B cell (primary cell): ENCODE measurements around the gene PNMA5. TPM values are rescaled to one million over a fixed set of nuclear protein-coding genes. Genes with fewer than 3 reads are reported as not detected.

ENCODE experiments used
- ATAC-seq: fragments of 200-7000 bp; cut with Tn5 transposase; one replicate; pipeline ENCODE4 v1.10.0; 2021; ENCODE audit warnings: low read depth, mild to moderate bottlenecking, moderate number of reproducible peaks, moderate library complexity
- CTCF ChIA-PET: fragments of 350-600 bp; sonication (Branson Sonifier 250); formaldehyde crosslinking; loops from one replicate; lab custom pipeline; 2021; ENCODE audit warnings: antibody characterized with exemption, inconsistent platforms; lab: Charles Lee
- POLR2A ChIA-PET: fragments of 350-600 bp; sonication (Branson Sonifier 250); formaldehyde crosslinking; loops from one replicate; lab custom pipeline; 2021; ENCODE audit warnings: antibody characterized with exemption; lab: Charles Lee
- DNase-seq: peaks from one replicate; pipeline ENCODE4 v3.0.0; 2013
- H2AFZ ChIP-seq: 2 replicates; pipeline ENCODE4 v1.6.1; 2012; ENCODE audit warnings: mild to moderate bottlenecking, low read depth, low read length; ENCODE audit not compliant: insufficient read depth, poor library complexity, severe bottlenecking
- H3K27ac ChIP-seq, 2 donors: 1 replicate in 1 of 2; 2 replicates in 1 of 2; pipeline ENCODE4 v1.5.1; 2012 to 2013; ENCODE audit warnings: low read length in 2 of 2, mild to moderate bottlenecking in 2 of 2, moderate library complexity in 1 of 2
- H3K27me3 ChIP-seq, 4 experiments: fragments of 200-600 bp in 1 of 4; sonication (generic) in 1 of 4; replicated peaks in 1 of 4; 1 replicate in 2 of 4; 2 replicates in 2 of 4; pipeline versions ENCODE4 v1.6.1 to v1.7.0; 2013 to 2016; ENCODE audit warnings: low read length in 3 of 4, mild to moderate bottlenecking in 2 of 4, mixed read lengths in 1 of 4, moderate library complexity in 1 of 4; ENCODE audit not compliant: insufficient read depth in 4 of 4, control insufficient read depth in 3 of 4; ENCODE audit errors: control extremely low read depth in 1 of 4
- H3K36me3 ChIP-seq, 2 experiments: replicated peaks in 1 of 2; 1 replicate in 1 of 2; 2 replicates in 1 of 2; pipeline versions ENCODE4 v1.6.1 to v1.7.1; 2013; ENCODE audit warnings: low read length in 1 of 2; ENCODE audit not compliant: insufficient read depth in 2 of 2, control insufficient read depth in 1 of 2; ENCODE audit errors: control extremely low read depth in 1 of 2, extremely low read depth in 1 of 2
- H3K4me1 ChIP-seq, 2 donors: fragments of 200-600 bp in 1 of 2; sonication (generic) in 1 of 2; 1 replicate in 1 of 2; 2 replicates in 1 of 2; pipeline versions ENCODE4 v1.5.1 to v1.6.1; 2013 to 2017; ENCODE audit warnings: low read length in 2 of 2; ENCODE audit not compliant: control insufficient read depth in 2 of 2, insufficient read depth in 2 of 2
- H3K4me2 ChIP-seq: replicated peaks from 2 replicates; pipeline ENCODE3; 2012; ENCODE audit warnings: mild to moderate bottlenecking, low read depth, low read length; ENCODE audit not compliant: poor library complexity, severe bottlenecking
- H3K4me3 ChIP-seq, 5 experiments: fragments of 200-600 bp in 1 of 5; sonication (generic) in 1 of 5; 1 replicate in 3 of 5; 2 replicates in 2 of 5; pipeline versions ENCODE4 v1.5.1 to v1.7.0; 2011 to 2016; ENCODE audit warnings: low read length in 4 of 5, mild to moderate bottlenecking in 4 of 5, low read depth in 2 of 5, control low read depth in 1 of 5, moderate library complexity in 1 of 5; ENCODE audit not compliant: insufficient read depth in 1 of 5; ENCODE audit errors: control extremely low read depth in 1 of 5, extremely low read depth in 1 of 5
- H3K79me2 ChIP-seq: fragments of 200-600 bp; sonication (generic); one replicate; pipeline ENCODE4 v1.6.0; 2016; ENCODE audit warnings: low read length; ENCODE audit not compliant: control insufficient read depth, insufficient read depth
- H3K9ac ChIP-seq: fragments of 200-600 bp; sonication (generic); 2 replicates; pipeline ENCODE4 v1.6.1; 2017; ENCODE audit warnings: mild to moderate bottlenecking, low read length, moderate library complexity
- H3K9me3 ChIP-seq, 3 donors: one replicate each; pipeline versions ENCODE4 v1.6.1 to v1.7.1; 2013; ENCODE audit warnings: low read length in 2 of 3; ENCODE audit not compliant: control insufficient read depth in 2 of 3, insufficient read depth in 1 of 3; ENCODE audit errors: control extremely low read depth in 1 of 3
- H4K20me1 ChIP-seq: 2 replicates; pipeline ENCODE4 v1.6.0; 2012; ENCODE audit warnings: mild to moderate bottlenecking, low read length; ENCODE audit not compliant: insufficient read depth, control insufficient read depth, poor library complexity, severe bottlenecking
- H3K27ac Mint-ChIP-seq: one replicate; pipeline ENCODE4 v1.8.0; 2021; ENCODE audit warnings: mixed read lengths
- H3K27me3 Mint-ChIP-seq: one replicate; pipeline ENCODE4 v1.8.0; 2021; ENCODE audit warnings: mixed read lengths
- H3K4me1 Mint-ChIP-seq: one replicate; pipeline ENCODE4 v1.8.0; 2021; ENCODE audit warnings: mixed read lengths
- H3K4me3 Mint-ChIP-seq: one replicate; pipeline ENCODE4 v1.8.0; 2021; ENCODE audit warnings: mixed read lengths
- H3K9me3 Mint-ChIP-seq: one replicate; pipeline ENCODE4 v1.8.0; 2022; ENCODE audit warnings: mixed read lengths; ENCODE audit not compliant: insufficient read depth
- EZH2 ChIP-seq: IDR thresholded peaks from 2 replicates; pipeline ENCODE4 v1.6.1; 2012; ENCODE audit warnings: borderline replicate concordance, low read depth, mild to moderate bottlenecking, moderate library complexity, low read length; ENCODE audit not compliant: insufficient read depth, poor library complexity, severe bottlenecking
- WGBS: methylation state at CpG from one replicate; pipeline ENCODE4 v1.1.5; 2013; ENCODE audit warnings: missing lambda C conversion rate; ENCODE audit not compliant: insufficient coverage; 5-methylcytosine and 5-hydroxymethylcytosine counted together
- intact Hi-C: fragments of 100-400 bp; cut with micrococcal nuclease; formaldehyde crosslinking; loops from one replicate; pipeline ENCODE4 v1.10.0; 2022
- polyA plus RNA-seq: library from polyadenylated mRNA; depleted of rRNA; stranded (reverse); fragments of >200 nt; gene quantifications from 2 replicates; pipeline ENCODE4 v1.2.3, GENCODE V29; 2012
- total RNA-seq, 2 donors: library from RNA; stranded (reverse); fragments of 120-200 nt in 1 of 2; gene quantifications; 1 replicate in 1 of 2; 2 replicates in 1 of 2; pipeline versions ENCODE4 v1.2.3 to v1.2.4, GENCODE V29; 2013 to 2022
- TF ChIP-seq, protein P1 (sequence below): fragments of 200-600 bp; IDR thresholded peaks from one replicate; pipeline ENCODE4 v1.8.0; 2022; ENCODE audit warnings: antibody characterized with exemption, mild to moderate bottlenecking

PNMA5 gene
- total and polyA plus RNA-seq, 2 donors (not counting 1 experiment from before 2014, with no cell fraction given), result 0.49 to 0.62 TPM

DNA sequence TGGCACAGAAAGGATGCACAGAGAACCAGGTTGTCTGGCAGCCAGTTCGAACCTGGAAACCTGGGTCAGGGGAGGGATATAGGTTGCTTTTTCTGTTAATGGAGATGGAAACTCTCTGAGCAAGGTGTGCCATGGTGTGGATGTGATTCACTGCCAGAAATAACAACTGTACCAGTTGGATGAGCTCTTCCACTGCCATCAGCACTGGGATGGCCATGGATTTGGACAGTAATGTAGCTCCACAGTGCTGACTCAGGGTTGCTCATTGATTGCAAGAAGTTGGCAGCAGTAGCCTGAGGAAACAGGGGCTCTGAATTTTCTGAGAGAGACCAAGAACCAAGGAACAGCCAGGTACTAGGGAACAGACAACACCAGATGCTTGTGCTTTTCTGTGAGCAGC lies 33.8 kb downstream of the PNMA5 start:
- ATAC-seq, result no peak
- H3K9ac ChIP-seq, result no peak overlapping the region
- no peak overlapping the region for H3K27ac ChIP-seq
- peaks cover 8% of the 10 kb centered on the region for H3K4me1 Mint-ChIP-seq
- H3K9me3 Mint-ChIP-seq, result no peaks in the 10 kb centered on the region
- H3K27me3 ChIP-seq, result no peaks in the 10 kb centered on the region
- H3K4me2 ChIP-seq, result no peak overlapping the region
- H4K20me1 ChIP-seq, result no peaks in the 10 kb centered on the region
- H3K27ac Mint-ChIP-seq, result no peak overlapping the region
- TF ChIP-seq, protein P1, sequence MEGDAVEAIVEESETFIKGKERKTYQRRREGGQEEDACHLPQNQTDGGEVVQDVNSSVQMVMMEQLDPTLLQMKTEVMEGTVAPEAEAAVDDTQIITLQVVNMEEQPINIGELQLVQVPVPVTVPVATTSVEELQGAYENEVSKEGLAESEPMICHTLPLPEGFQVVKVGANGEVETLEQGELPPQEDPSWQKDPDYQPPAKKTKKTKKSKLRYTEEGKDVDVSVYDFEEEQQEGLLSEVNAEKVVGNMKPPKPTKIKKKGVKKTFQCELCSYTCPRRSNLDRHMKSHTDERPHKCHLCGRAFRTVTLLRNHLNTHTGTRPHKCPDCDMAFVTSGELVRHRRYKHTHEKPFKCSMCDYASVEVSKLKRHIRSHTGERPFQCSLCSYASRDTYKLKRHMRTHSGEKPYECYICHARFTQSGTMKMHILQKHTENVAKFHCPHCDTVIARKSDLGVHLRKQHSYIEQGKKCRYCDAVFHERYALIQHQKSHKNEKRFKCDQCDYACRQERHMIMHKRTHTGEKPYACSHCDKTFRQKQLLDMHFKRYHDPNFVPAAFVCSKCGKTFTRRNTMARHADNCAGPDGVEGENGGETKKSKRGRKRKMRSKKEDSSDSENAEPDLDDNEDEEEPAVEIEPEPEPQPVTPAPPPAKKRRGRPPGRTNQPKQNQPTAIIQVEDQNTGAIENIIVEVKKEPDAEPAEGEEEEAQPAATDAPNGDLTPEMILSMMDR, result no peak
- no peak for TF ChIP-seq EZH2
- H2AFZ ChIP-seq, result no peak overlapping the region
- H3K4me1 ChIP-seq, result peaks cover 5 to 15% of the 10 kb centered on the region in 2 donors
- no CpG with 5 or more reads among the region's 1 CpG for WGBS
- CTCF ChIA-PET, result interaction anchor here (0.7 to 2.8 kb wide), 6 partner anchors 13 to 708 kb away, joined by 3 to 14 read pairs (median 5); partner anchors contain the start of gene HAUS7
- no peak overlapping the region for H3K4me3 ChIP-seq
- DNase-seq, result no peak
- no peaks in the 10 kb centered on the region for H3K27me3 Mint-ChIP-seq
- intact Hi-C loops, result no loop called here
- POLR2A ChIA-PET, result no interaction called here
- peaks cover 0 to 6% (median 0%) of the 10 kb centered on the region in 3 donors for H3K9me3 ChIP-seq
- H3K36me3 ChIP-seq, result no peaks in the 10 kb centered on the region
- H3K79me2 ChIP-seq, result no peaks in the 10 kb centered on the region
- no peak overlapping the region for H3K4me3 Mint-ChIP-seq

DNA sequence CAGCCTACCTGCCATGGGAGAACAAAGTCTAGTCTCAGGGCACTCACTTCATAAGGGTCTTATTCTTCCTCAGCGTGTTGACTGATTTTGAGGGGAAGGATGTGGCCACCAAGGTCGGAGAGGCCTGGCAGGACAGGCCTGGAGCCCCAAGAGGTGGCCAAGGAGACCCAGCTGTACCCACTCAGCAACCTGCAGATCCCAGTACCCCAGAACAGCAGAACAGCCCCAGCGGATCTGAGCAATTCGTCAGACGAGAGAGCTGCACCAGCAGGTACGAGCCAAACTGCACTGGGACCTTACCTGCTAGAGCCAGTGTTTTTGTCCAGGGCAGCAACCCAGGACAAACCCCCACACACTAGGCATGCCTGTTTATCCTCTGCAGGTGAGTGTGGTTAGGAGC lies 34.3 kb downstream of the PNMA5 start:
- H3K9me3 Mint-ChIP-seq, result no peaks in the 10 kb centered on the region
- intact Hi-C loops, result loop anchor here (1.0 kb wide), 2 partner anchors 511 to 709 kb away; partner anchors contain the start of gene HAUS7
- Histone ChIP-seq H3K4me1 (peaks cover 5 to 15% of the 10 kb centered on the region in 2 donors), H3K79me2 (no peaks in the 10 kb centered on the region), H4K20me1 (no peaks in the 10 kb centered on the region), H2AFZ (peak overlapping the region; percentile 75), H3K4me3 (no peak overlapping the region), H3K27me3 (no peaks in the 10 kb centered on the region), H3K36me3 (no peaks in the 10 kb centered on the region), H3K4me2 (no peak overlapping the region), H3K27ac (no peak overlapping the region), H3K9ac (no peak overlapping the region), H3K9me3 (peaks cover 0 to 6% (median 0%) of the 10 kb centered on the region in 3 donors)
- DNase-seq (no peak), ATAC-seq (no peak)
- no CpG with 5 or more reads among the region's 6 CpGs for WGBS
- H3K27ac Mint-ChIP-seq, result no peak overlapping the region
- no peaks in the 10 kb centered on the region for H3K27me3 Mint-ChIP-seq
- ChIA-PET CTCF (interaction anchor here (1.6 to 2.8 kb wide), 5 partner anchors 18 to 708 kb away, joined by 3 to 14 read pairs (median 6); partner anchors contain the start of gene HAUS7), POLR2A (no interaction called here)
- H3K4me1 Mint-ChIP-seq, result peaks cover 8% of the 10 kb centered on the region
- TF ChIP-seq EZH2, result no peak
- TF ChIP-seq, protein P1, result no peak
- H3K4me3 Mint-ChIP-seq, result no peak overlapping the region
